Measurements from ENCODE around the gene GLRB. TPM values are rescaled to one million over a fixed set of nuclear protein-coding genes. Genes with fewer than 3 reads are reported as not detected.

Gene GLRB
- total RNA-seq, 1 experiment from 2014 or later: 9.1 TPM

DNA sequence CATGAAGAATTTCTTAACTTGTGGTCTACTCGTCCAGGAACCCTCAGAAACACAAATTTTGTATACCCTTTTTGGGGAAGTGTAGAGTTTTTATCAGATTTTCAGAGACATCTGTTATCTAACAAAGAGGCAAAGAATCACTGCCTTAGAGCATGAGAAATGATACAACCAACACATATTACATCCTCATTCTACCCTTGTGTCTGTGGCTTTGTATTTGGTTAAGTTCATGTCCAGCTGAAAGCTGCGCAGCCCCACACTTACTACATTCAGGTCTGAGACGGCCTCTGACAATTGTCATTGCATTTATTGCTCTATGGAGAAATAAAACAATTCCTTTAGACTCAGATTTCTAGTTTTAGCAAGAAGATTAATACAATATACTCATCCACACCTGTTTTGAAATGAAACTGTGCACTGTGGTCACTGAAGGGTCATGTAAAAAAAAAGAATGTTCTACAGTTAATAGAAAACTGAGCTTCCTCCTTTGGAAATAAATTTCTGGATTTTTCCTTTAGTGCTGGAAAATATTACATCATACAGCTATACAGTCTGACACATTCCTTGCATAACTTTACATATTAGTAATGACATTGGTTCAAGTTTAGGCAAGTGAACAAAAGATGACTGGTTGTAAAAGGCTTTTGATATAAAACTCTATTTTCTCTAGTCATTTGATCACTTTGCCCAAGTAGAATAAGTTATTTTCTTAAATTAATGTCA lies 39.8 kb downstream of the GLRB start:
- H3K27me3 Mint-ChIP-seq (ENCODE audit: unreplicated experiment): no peaks in the 10 kb centered on the region
- no peak for DNase-seq
- CTCF ChIA-PET: interaction anchor here (0.6 kb wide), 1 partner anchor 16 kb away, joined by 5 read pairs; no protein-coding TSS in a partner anchor
- H3K4me3 Mint-ChIP-seq (ENCODE audit: low read depth, unreplicated experiment): no peak overlapping the region
- intact Hi-C loops (cut with micrococcal nuclease; ENCODE audit: unreplicated experiment): no loop called here
- H3K27ac Mint-ChIP-seq (ENCODE audit: unreplicated experiment): peak overlapping the region; percentile 83
- no peaks in the 10 kb centered on the region for H3K36me3 Mint-ChIP-seq (ENCODE audit: insufficient read depth, unreplicated experiment)
- TF ChIP-seq, protein P1, sequence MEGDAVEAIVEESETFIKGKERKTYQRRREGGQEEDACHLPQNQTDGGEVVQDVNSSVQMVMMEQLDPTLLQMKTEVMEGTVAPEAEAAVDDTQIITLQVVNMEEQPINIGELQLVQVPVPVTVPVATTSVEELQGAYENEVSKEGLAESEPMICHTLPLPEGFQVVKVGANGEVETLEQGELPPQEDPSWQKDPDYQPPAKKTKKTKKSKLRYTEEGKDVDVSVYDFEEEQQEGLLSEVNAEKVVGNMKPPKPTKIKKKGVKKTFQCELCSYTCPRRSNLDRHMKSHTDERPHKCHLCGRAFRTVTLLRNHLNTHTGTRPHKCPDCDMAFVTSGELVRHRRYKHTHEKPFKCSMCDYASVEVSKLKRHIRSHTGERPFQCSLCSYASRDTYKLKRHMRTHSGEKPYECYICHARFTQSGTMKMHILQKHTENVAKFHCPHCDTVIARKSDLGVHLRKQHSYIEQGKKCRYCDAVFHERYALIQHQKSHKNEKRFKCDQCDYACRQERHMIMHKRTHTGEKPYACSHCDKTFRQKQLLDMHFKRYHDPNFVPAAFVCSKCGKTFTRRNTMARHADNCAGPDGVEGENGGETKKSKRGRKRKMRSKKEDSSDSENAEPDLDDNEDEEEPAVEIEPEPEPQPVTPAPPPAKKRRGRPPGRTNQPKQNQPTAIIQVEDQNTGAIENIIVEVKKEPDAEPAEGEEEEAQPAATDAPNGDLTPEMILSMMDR (IDR thresholded peaks at IDR 0.05; ENCODE audit: unreplicated experiment): no peak
- no peaks in the 10 kb centered on the region for H3K9me3 Mint-ChIP-seq (ENCODE audit: low read depth, unreplicated experiment)
- H3K4me1 Mint-ChIP-seq (ENCODE audit: low read depth, unreplicated experiment): peaks cover 10% of the 10 kb centered on the region
- no TSS peak for BruUV-seq (replicated peaks)

DNA sequence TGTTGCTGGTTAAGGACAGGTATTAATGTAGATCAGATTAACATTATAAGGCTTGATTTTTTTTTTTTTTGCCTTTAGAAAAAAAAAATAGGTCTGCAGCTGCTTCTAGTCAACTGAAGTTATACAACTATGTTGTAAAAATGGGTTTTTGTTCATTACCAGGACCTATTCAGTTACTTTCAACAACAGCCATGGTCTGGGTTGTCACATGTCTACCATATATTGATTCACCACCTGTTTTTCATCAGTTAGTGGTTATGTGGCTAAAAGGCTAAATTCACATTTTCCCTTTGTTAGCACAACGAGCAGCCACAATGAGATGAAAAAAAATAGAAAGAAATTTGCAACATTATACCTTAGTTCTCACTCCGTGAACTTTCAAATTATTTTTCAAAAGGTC lies 45.5 kb downstream of the GLRB start:
- no TSS peak for BruUV-seq (replicated peaks)
- TF ChIP-seq, protein P1 (IDR thresholded peaks at IDR 0.05; ENCODE audit: unreplicated experiment): no peak
- Mint-ChIP-seq H3K4me1 (ENCODE audit: low read depth, unreplicated experiment) (peaks cover 10% of the 10 kb centered on the region), H3K27ac (ENCODE audit: unreplicated experiment) (no peak overlapping the region), H3K36me3 (ENCODE audit: insufficient read depth, unreplicated experiment) (no peaks in the 10 kb centered on the region), H3K4me3 (ENCODE audit: low read depth, unreplicated experiment) (no peak overlapping the region), H3K9me3 (ENCODE audit: low read depth, unreplicated experiment) (no peaks in the 10 kb centered on the region), H3K27me3 (ENCODE audit: unreplicated experiment) (no peaks in the 10 kb centered on the region)
- CTCF ChIA-PET: interaction anchor here (0.6 kb wide), 1 partner anchor 8 kb away, joined by 3 read pairs; no protein-coding TSS in a partner anchor
- intact Hi-C loops (cut with micrococcal nuclease; ENCODE audit: unreplicated experiment): no loop called here
- no peak for DNase-seq

DNA sequence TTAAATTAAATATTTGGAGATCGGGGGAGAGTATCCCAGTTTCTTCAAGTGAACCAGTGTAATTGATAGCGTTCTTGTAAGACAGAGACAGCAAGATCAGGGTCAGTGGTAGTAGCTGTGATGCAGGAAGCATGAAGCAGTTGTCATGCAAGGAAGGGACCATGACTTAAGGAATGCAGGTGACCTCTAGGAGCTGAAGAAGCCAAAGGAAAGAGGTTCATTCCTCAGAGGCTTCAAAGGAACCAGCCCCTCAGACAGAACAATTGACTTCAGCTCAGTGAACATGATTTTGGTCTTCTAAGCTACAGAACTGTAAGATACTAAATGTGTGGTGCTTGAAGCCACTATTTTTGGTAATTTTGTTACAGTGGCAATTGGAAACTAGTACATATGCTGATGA lies 51.6 kb downstream of the GLRB start:
- no TSS peak for BruUV-seq (replicated peaks)
- Mint-ChIP-seq H3K27me3 (ENCODE audit: unreplicated experiment) (no peaks in the 10 kb centered on the region), H3K4me1 (ENCODE audit: low read depth, unreplicated experiment) (no peaks in the 10 kb centered on the region), H3K27ac (ENCODE audit: unreplicated experiment) (no peak overlapping the region), H3K9me3 (ENCODE audit: low read depth, unreplicated experiment) (no peaks in the 10 kb centered on the region), H3K4me3 (ENCODE audit: low read depth, unreplicated experiment) (no peak overlapping the region), H3K36me3 (ENCODE audit: insufficient read depth, unreplicated experiment) (no peaks in the 10 kb centered on the region)
- intact Hi-C loops (cut with micrococcal nuclease; ENCODE audit: unreplicated experiment): loop anchor here (1.0 to 5.0 kb wide), 4 partner anchors 22 to 450 kb away; partner anchors contain the start of gene PDGFC
- DNase-seq: no peak
- TF ChIP-seq, protein P1 (IDR thresholded peaks at IDR 0.05; ENCODE audit: unreplicated experiment): no peak
- CTCF ChIA-PET: interaction anchor here (0.8 kb wide), 1 partner anchor 652 kb away, joined by 4 read pairs; no protein-coding TSS in a partner anchor

DNA sequence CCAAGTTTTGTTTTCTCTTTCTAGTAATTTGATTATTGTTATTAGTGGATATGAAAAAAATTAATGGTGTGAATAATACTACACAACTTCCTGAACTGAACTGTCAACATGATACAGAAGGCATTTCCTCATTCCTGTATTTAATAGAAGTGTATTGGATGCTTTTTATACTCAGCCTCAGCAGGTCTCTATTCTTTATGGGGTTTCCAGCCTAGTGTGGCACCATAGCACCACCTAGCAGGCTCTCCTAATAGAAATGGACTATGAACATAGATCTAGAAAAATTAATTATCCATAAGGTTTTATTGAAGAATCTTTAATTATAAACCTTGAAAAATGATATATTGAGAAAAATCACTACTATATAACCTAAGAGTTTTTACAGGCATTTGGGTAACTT lies 52.4 kb downstream of the GLRB start:
- peak; percentile 31 for DNase-seq
- Mint-ChIP-seq H3K27me3 (ENCODE audit: unreplicated experiment) (no peaks in the 10 kb centered on the region), H3K27ac (ENCODE audit: unreplicated experiment) (no peak overlapping the region), H3K4me3 (ENCODE audit: low read depth, unreplicated experiment) (no peak overlapping the region), H3K36me3 (ENCODE audit: insufficient read depth, unreplicated experiment) (no peaks in the 10 kb centered on the region), H3K4me1 (ENCODE audit: low read depth, unreplicated experiment) (no peaks in the 10 kb centered on the region), H3K9me3 (ENCODE audit: low read depth, unreplicated experiment) (no peaks in the 10 kb centered on the region)
- CTCF ChIA-PET: no interaction called here
- intact Hi-C loops (cut with micrococcal nuclease; ENCODE audit: unreplicated experiment): loop anchor here (1.0 to 5.0 kb wide), 4 partner anchors 81 to 653 kb away; partner anchors contain the start of gene PDGFC
- BruUV-seq (replicated peaks): no TSS peak
- TF ChIP-seq, protein P1 (IDR thresholded peaks at IDR 0.05; ENCODE audit: unreplicated experiment): no peak

All from Calu3 (cell line).